ENCODE data around the gene CECR2.

The CECR2 gene

DNA sequence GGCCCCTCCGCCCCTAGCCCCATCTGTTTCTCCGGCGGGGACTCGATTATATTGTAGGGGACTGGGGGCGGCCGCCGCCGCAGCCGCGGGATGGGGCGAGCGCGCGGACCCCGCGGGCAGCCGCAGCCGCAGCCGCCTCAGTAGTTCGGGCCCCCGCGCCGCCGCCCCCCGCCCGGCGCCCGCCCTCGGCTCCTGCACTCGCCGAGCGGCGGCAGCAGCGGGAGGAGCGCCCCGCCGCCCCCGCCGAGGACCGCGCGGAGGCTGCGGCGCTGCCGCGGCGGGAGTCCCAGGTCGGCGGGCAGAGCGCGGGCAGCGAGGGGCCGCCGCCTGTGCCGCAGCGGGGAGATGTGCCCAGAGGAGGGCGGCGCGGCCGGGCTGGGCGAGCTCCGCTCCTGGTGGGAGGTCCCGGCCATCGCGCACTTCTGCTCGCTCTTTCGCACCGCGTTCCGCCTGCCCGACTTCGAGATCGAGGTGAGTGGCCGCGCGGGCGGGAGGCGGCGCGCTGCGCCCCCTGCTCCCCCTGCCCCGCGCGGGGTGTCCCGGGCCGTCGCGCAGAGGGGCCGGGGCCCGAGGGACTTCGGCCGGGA is at the start of gene CECR2:
TSS of gene CECR2 (plus strand) at position 22 of the 587 bp plus-strand sequence. CDS start at position 346, 324 bp downstream.
- FAIRE-seq: no peak

GRCh38 chr22:17319546-17319945 is 49.7 kb upstream of the CECR2 start:
- no peak for FAIRE-seq

- FAIRE-seq: no peak
These were observed 46.7 kb upstream of the CECR2 start for GRCh38 chr22:17322511-17322910.

DNA sequence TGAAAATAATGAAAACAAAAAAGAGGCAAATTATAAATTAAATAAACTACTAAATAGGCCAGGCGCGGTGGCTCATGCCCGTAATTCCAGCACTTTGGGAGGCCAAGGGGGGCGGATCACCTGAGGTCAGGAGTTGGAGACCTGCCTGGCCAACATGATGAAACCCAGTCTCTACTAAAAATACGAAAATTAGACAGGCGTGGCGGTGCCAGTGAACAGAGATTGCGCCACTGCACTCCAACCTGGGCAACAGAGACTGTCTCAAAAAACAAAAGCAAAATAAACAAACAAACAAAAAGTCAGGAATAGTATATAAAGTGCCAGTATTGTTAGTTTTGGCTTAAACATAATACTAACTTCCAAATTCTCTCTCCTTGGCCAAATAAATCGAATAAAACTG is 37.6 kb upstream of the CECR2 start:
- no peak for FAIRE-seq

DNA sequence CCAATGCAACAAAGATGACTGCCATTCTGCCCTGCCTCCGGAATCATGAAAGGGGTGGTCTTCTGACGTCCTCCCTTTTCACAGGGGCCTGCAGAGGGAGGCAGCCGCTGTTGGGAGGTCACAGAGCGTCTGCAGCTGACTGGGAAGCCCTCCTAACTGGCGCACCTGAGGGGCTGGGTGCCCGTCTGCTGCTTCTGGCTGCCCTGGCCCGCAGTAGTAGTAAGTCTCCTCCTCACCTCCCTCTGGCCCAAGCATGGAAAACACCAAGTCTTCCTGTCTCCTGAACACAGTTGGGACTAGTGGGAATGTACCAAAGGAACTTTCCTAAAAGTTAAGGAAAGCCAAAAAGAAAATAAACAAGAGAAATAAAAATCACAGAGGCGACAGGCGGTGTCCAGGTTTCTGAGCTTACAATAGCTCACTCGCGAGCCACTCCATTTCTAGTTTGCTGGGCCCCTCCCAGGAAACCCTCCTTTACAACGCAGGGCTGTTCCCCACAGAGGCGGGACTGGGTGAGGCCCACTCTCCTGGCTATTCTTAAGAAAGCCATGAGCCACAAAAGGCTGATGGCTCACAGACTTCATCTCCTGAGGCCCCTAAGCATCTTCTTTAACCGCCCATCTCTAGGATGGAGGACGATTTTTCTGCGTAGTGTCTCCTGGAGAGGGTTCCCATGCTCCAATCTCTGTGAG is 37.0 kb upstream of the CECR2 start:
- no peak for FAIRE-seq

DNA sequence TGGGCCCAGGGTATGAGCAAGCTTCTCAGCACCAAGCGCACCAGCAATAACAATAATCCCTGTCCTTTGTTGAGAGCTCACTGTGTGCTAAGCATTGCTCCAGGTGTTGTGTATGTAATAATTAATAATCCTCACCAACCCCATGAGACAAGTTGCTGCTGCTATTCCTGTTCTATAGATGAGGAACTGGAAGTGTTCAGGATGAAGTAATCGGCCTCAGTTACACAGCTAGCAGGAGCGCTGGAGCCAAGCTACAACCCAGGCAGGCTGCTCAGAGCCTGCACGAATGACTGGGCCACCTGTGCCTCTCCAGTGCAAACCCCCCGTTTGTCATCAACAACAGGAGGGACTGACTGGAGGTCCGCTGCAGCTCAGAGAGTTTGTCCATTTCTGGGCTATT is 35.2 kb upstream of the CECR2 start:
- FAIRE-seq: no peak

- no peak for FAIRE-seq
These were observed 34.3 kb upstream of the CECR2 start for GRCh38 chr22:17334983-17335382.

DNA sequence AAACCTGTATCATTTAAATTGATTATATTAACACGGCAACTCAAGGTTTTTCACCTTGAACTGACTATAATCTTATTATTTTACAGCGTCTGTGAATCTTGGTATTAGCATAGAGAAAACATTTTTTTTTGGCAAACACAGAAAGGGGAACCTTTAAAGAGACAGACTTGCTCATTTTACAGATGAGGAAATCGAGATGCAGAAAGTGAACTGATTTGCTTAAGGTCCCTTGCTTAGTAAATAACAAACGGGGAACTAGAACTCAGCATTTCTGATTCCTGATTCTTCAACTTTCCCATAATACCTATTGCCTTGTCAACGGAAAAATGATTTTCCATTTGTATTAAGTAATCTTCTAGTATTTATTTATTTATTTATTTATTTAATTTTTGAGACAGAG is 33.2 kb upstream of the CECR2 start:
- no peak for FAIRE-seq

GRCh38 chr22:17337639-17338038 is 31.6 kb upstream of the CECR2 start:
- no peak for FAIRE-seq

- FAIRE-seq: no peak
These were observed 30.1 kb upstream of the CECR2 start for GRCh38 chr22:17339095-17339693.

GRCh38 chr22:17342361-17342760 is 26.9 kb upstream of the CECR2 start:
- no peak for FAIRE-seq

DNA sequence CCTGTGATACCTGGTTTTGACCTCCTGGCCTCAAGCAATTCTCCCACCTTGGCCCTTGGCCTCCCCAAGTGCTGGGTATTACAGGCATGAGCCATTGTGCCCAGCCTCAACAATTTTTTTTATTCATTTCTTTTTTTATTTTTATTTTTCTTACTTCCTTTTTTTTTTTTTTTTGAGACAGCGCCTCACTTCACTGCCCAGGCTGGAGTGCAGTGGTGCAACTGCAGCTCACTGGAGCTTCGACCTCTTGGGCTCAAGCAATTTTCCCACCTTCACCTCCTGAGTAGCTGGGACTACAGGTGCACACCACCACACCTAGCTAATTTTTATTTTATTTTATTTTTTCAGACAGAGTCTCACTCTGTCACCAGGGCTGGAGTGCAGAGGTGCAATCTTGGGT is 25.5 kb upstream of the CECR2 start:
- FAIRE-seq: no peak

DNA sequence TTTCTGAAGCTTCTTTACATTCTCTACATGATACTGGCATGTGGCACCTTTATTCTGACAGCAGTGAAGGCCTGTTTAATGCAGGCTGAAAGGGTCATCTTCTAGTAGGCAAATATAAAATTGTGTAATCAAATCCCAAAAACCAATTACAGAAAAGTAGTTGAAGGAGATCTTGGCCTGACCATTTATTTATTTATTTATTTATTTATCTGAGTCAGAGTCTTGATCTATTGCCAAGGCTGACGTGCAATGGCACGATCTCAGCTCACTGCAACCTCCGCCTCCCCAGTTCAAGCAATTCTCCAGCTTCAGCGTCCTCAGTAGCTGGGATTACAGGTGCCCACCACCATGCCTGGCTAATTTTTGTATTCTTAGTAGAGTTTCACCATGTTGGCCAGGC is 22.7 kb upstream of the CECR2 start:
- FAIRE-seq: no peak

GRCh38 chr22:17347724-17348123 is 21.5 kb upstream of the CECR2 start:
- no peak for FAIRE-seq

DNA sequence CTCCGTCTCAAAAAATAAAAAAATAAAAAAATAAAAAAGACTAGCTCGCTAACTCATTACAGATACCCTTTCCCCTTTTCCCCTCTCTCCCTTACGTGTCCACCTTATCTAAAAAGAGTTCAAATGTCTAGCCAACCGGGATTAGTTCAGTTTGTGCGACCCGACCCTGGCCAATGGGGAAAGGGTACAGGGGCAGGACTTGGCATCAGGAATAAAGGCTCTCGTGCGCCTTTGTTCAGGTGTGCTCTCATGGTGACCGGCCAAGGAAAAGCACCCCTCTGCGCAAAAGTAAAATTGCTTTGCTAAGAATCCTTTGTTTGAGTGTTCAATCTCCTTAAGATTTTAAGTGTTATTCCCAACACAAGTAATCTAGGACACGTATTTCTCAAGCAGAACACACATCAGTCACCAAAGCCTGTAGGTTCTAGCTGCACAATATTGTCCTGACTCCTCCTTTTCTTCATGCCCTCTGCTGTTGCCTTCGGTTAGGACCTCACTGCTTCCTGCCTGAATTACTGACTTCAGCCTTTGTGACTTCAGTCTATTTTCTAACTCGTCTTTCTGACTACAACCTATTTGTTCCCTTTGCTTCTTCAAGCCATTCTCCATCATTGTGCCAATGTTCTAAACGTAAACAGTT is 20.7 kb upstream of the CECR2 start:
- no peak for FAIRE-seq

GRCh38 chr22:17349172-17349571 is 20.1 kb upstream of the CECR2 start:
- no peak for FAIRE-seq

DNA sequence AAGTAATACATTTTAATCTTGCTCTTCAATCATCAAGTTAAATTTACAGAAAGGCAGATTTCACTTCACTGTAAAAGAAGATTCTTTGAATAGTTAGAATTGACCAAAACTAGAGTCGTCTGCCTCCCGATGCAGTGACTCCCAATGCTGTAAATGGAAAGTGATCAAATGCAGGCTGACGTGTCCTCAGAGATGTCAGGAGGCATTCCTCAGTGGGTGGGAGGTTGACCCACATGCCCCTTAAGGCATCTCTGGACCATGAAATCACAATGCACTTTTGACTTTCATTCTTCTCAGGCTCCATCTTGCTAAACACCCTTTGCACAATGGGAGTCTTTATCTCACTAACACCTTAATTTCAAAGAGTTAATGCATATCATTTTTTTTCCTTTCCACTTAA is 19.0 kb upstream of the CECR2 start:
- FAIRE-seq: no peak

- no peak for FAIRE-seq
These were observed 16.5 kb upstream of the CECR2 start for GRCh38 chr22:17352798-17353197.

GRCh38 chr22:17357688-17358087 is 11.6 kb upstream of the CECR2 start:
- no peak for FAIRE-seq

DNA sequence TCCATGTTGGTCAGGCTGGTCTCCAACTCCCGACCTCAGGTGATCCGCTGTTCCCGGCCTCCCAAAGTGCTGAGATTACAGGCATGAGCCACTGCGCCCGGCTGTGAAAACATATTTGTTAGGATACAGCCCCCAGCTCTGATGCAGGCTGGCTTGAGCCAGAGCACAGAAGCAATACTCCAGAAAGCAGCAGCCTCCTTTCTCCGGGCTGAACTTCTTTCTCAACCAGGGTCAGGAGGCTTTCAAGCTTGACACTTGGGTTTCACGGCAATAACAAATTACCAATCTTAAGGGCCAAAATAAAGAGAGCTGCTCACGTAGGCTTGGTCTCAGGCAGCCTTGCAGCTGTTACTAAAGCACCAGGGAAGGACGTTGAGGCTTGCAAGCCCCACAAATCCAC is 10.8 kb upstream of the CECR2 start:
- FAIRE-seq: no peak

- no peak for FAIRE-seq
These were observed 9.8 kb upstream of the CECR2 start for GRCh38 chr22:17359501-17359900.

GRCh38 chr22:17366329-17366728 is 2.9 kb upstream of the CECR2 start:
- no peak for FAIRE-seq

- no peak for FAIRE-seq
These were observed 2.4 kb upstream of the CECR2 start for GRCh38 chr22:17366830-17367229.

DNA sequence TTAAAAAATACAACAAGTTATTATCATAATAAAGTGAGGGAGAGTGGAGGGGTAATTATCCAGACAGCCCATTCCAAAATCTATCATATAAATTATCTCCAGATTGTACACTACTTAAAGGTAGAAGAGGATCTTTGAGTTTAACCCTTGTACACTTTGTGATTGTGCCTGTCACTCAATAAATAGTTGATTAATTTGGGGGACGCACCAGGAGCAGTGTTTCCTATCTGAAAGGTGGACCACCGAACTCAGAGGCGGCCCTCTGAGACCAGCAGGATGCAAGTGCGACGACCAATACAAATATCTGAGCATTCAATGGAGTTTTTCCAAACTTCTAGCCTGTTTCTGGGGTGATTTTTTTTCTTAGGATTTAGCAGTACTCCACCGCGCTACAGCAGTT is 1.1 kb upstream of the CECR2 start:
- FAIRE-seq: no peak

Measured in endometrium (tissue), 2 donors.